ENCODE results near the gene SEPTIN10.

The SEPTIN10 gene

GRCh38 chr2:109517118-109517889, 96.5 kb downstream of the SEPTIN10 start:
- TF ChIP-seq CTCF (IDR thresholded peaks at IDR 0.05; ENCODE audit: low read depth, low read length), result no peak
- H3K4me3 ChIP-seq (ENCODE audit: low read depth, low read length), result no peak overlapping the region

DNA sequence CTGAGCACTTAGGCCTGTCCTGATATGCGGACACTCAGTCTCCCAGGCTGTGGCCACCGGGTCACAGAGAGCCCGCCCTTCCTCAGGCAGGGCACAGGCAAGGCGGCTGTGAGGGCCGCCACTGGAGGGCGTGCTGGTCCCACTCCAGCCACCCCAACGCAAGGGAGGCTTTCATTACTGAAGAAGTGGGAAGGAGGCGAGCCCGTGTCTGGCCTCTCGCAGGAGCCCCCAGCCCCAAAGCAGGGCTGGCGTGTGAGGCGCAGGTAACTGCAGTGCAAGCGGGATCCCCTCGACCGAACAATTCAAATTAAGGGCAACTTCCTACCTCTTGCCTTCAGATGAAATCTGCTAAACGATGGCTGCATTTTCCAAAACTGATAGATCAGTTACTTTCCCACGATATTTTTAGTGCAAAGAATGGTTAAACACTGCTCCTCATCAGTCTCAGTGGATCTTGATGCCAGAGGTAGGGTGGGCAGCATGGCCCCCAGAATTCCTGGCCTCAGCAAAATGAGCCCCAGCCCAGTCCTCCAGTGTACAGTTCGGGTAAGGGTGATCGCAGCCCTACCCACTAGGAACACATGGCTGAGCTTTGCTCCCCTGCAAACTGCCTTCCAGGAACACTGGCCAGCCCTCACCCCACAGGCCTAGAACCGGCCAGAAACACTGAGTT, 97.2 kb downstream of the SEPTIN10 start:
- peak; percentile 56 for TF ChIP-seq CTCF (IDR thresholded peaks at IDR 0.05; ENCODE audit: low read depth, low read length)
- H3K4me3 ChIP-seq (ENCODE audit: low read depth, low read length), result no peak overlapping the region

DNA sequence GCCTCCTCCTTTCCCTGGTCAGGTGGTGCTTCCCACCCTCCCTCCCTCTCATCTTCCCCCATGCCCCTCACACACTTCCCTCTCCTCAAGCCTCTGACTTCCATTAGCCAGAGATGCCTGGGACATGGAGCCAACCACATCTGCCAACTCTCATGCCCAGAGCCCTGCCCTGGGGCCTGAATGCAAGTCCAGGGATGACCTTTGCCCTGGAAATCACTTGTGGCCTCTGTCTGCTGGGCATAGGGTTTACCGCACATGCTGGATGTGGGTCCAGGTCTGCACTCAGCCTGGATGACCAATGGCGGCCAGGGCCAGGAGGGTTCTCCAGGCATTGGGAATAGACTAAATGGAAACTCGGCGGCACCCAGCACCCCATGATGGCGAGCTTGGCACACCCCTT, 98.9 kb downstream of the SEPTIN10 start:
- TF ChIP-seq CTCF (IDR thresholded peaks at IDR 0.05; ENCODE audit: low read depth, low read length), result no peak
- H3K4me3 ChIP-seq (ENCODE audit: low read depth, low read length), result no peak overlapping the region

DNA sequence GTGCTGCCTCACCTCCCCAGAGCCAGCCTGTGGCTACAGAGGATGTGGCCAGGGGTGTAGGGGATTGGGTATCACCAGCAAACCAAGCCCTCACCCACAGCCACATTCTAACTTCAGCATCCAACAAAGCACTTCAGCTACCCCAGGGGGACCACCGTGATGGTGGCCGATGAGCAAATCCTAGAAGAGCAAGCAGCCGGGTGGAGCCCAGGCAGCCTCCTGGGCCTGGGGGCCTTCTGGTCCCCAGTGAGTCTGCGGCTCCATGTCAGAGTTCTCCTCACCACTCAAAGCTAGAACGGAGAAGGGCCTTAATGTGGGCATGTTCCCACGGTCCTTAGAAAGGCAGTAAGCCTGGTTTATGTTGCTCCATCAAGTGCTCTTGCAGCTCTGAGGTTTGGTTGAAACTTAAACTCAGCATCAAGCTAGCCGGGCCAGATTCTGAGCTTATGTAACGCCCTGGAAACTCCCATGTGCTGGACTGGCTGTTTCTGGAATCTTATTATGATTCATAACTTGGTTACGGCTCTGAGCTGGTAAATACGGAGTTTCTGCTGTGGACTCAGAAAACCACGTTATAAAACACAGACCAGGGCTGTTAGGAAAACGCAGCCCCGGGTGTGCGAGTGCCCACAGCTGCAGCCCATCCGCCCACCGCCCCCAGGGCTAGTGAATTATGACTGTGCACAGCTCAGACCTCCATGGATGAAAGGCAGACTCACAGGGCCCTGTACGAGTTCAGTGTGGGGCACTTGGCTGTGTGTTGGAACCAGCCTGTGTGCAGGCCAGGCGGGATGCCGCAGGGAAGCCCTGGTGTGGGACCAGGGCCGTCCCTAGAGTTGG, 99.8 kb downstream of the SEPTIN10 start:
- no peak for TF ChIP-seq CTCF (IDR thresholded peaks at IDR 0.05; ENCODE audit: low read depth, low read length)
- H3K4me3 ChIP-seq (ENCODE audit: low read depth, low read length), result no peak overlapping the region

DNA sequence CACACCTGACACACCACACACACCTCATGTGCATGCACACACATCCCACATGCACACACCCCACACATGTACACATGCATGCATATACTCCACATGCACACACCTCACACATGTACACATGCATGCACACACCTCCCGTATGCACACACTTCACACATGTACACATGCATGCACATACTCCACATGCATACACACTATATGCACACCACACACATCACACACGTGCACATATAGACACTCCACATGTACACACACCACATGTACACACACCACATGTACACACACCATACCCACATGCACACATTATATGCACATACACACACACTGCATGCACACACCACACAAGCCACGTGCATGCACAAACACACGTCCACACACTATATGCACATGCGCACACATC, 100.5 kb downstream of the SEPTIN10 start:
- no peak for TF ChIP-seq CTCF (IDR thresholded peaks at IDR 0.05; ENCODE audit: low read depth, low read length)

DNA sequence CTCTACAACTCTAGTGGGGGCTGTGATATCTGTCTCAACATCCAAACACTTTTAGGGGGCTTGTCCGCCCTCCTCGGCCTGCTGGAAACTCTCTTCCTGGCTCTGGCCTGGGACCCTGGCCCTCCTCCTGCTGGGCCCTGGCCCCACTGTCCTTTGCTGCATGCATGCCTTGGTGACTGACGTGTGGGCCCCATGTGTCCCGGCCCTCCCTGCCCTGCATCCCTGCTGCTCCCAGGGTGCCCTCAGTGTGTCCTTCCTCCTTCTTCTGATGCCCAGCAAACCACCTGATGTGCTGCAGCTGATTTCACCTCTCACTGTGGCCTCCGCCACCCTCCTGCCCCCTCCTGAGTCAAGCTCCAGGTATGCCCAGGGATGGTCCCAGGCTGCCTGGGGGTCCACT, 101.7 kb downstream of the SEPTIN10 start:
- no peak overlapping the region for H3K4me3 ChIP-seq (ENCODE audit: low read depth, low read length)
- TF ChIP-seq CTCF (IDR thresholded peaks at IDR 0.05; ENCODE audit: low read depth, low read length), result no peak

More for the DNA sequence above, 100.5 kb downstream of the SEPTIN10 start:
- no peak overlapping the region for H3K4me3 ChIP-seq (ENCODE audit: low read depth, low read length)
